AG08395 (cell line): Measurements from ENCODE around the gene FADD.

Source experiments
- DNase-seq: peaks from one replicate; pipeline ENCODE4 v3.0.0; 2012; ENCODE audit warnings: mixed read lengths, low spot score

The FADD gene

GRCh38 chr11:70202920-70203750 is at the start of gene FADD:
FADD (plus strand) TSS chr11:70203296; CDS start chr11:70203460, 164 bp downstream.
- peak; percentile 97 for DNase-seq

GRCh38 chr11:70155386-70155785 is 47.7 kb upstream of the FADD start:
- no peak for DNase-seq

GRCh38 chr11:70156291-70157037 is 46.6 kb upstream of the FADD start:
- DNase-seq = no peak

- DNase-seq = no peak
Measured at GRCh38 chr11:70158201-70158600, 44.9 kb upstream of the FADD start.

- no peak for DNase-seq
Measured at GRCh38 chr11:70158757-70159389, 44.2 kb upstream of the FADD start.

GRCh38 chr11:70159627-70160570 is 43.2 kb upstream of the FADD start:
- peak; percentile 55 for DNase-seq

- no peak for DNase-seq
Measured at GRCh38 chr11:70161043-70161625, 42.0 kb upstream of the FADD start.

GRCh38 chr11:70164705-70165104 is 38.4 kb upstream of the FADD start:
- DNase-seq = no peak

- DNase-seq = no peak
Measured at GRCh38 chr11:70167120-70167519, 36.0 kb upstream of the FADD start.

- DNase-seq = no peak
Measured at GRCh38 chr11:70167723-70168404, 35.2 kb upstream of the FADD start.

- no peak for DNase-seq
Measured at GRCh38 chr11:70168405-70168754, 34.7 kb upstream of the FADD start.

GRCh38 chr11:70169127-70169526 is 34.0 kb upstream of the FADD start:
- no peak for DNase-seq

- no peak for DNase-seq
Measured at GRCh38 chr11:70169632-70170031, 33.5 kb upstream of the FADD start.

GRCh38 chr11:70170596-70171210 is 32.4 kb upstream of the FADD start:
- no peak for DNase-seq

- no peak for DNase-seq
Measured at GRCh38 chr11:70173018-70173417, 30.1 kb upstream of the FADD start.

- DNase-seq = no peak
Measured at GRCh38 chr11:70174547-70175235, 28.4 kb upstream of the FADD start.

GRCh38 chr11:70175236-70175698 is 27.8 kb upstream of the FADD start:
- no peak for DNase-seq

- DNase-seq = peak; percentile 43
Measured at GRCh38 chr11:70176940-70177689, 26.0 kb upstream of the FADD start.

GRCh38 chr11:70180906-70181305 is 22.2 kb upstream of the FADD start:
- DNase-seq = no peak
